ENCODE results near the gene UBA52. TPM values are rescaled to one million over a fixed set of nuclear protein-coding genes. Genes with fewer than 3 reads are reported as not detected.

Gene UBA52
- total and polyA plus RNA-seq, 2 donors (not counting 1 experiment from before 2014, with no cell fraction given) = 1,837 to 5,694 TPM

GRCh38 chr19:18542941-18543813 is 28.5 kb upstream of the UBA52 start, which contains the start of gene FKBP8:
Gene FKBP8, minus strand, starts transcription at chr19:18543573. Its CDS starts 1,603 bp downstream, at chr19:18541970.
- H3K4me1 Mint-ChIP-seq = peaks cover 20% of the 10 kb centered on the region
- H3K27me3 Mint-ChIP-seq = no peaks in the 10 kb centered on the region
- CTCF ChIA-PET = interaction anchor here (0.5 to 2.0 kb wide), 2 partner anchors 14 to 44 kb away, joined by 3 to 11 read pairs; partner anchors contain the start of gene KXD1
- peaks cover 14 to 20% of the 10 kb centered on the region in 2 donors for H3K4me1 ChIP-seq (ENCODE audit: control insufficient read depth in 2 of 2, insufficient read depth in 2 of 2, low read length in 2 of 2)
- H3K4me2 ChIP-seq (replicated peaks; ENCODE audit: low read depth, low read length, poor library complexity, severe bottlenecking) = peak within 1 kb of the TSS; percentile 91
- H3K27me3 ChIP-seq (replicated peaks in 1 of 4; ENCODE audit: control extremely low read depth in 1 of 4, control insufficient read depth in 3 of 4, insufficient read depth in 4 of 4, low read length in 3 of 4) = no peaks in the 10 kb centered on the region
- H3K9ac ChIP-seq (ENCODE audit: low read length) = peak within 1 kb of the TSS; percentile 69
- TF ChIP-seq CTCF (IDR thresholded peaks at IDR 0.05) = no peak
- TF ChIP-seq EZH2 (IDR thresholded peaks at IDR 0.05; ENCODE audit: borderline replicate concordance, insufficient read depth, low read depth, low read length, poor library complexity, severe bottlenecking) = no peak
- peak within 1 kb of the TSS; percentile 96 for H3K4me3 Mint-ChIP-seq
- peak within 1 kb of the TSS; percentile 83 for H2AFZ ChIP-seq (ENCODE audit: insufficient read depth, low read depth, low read length, poor library complexity, severe bottlenecking)
- peak within 1 kb of the TSS; percentile 96 for H3K27ac Mint-ChIP-seq
- peak within 1 kb of the TSS; percentile 51 to 76 (median 68) for H3K4me3 ChIP-seq (ENCODE audit: control extremely low read depth in 1 of 5, extremely low read depth in 1 of 5, insufficient read depth in 1 of 5, low read depth in 2 of 5, low read length in 4 of 5)
- DNase-seq (peak; percentile 92), ATAC-seq (ENCODE audit: low read depth) (peak; percentile 98)
- H3K9me3 Mint-ChIP-seq (ENCODE audit: insufficient read depth) = no peaks in the 10 kb centered on the region
- peaks cover 20% of the 10 kb centered on the region for H3K79me2 ChIP-seq (ENCODE audit: control insufficient read depth, insufficient read depth, low read length)
- intact Hi-C loops (cut with micrococcal nuclease) = loop anchor here (1.0 to 5.0 kb wide), 2 partner anchors 21 to 44 kb away; partner anchors contain the start of genes ELL and REX1BD
- no peaks in the 10 kb centered on the region for H3K9me3 ChIP-seq (ENCODE audit: control extremely low read depth in 1 of 3, control insufficient read depth in 2 of 3, insufficient read depth in 1 of 3, low read length in 2 of 3)
- H3K27ac ChIP-seq (ENCODE audit: low read length in 2 of 2) = peak within 1 kb of the TSS; percentile 54 to 64
- POLR2A ChIA-PET = interaction anchor here (0.6 to 3.4 kb wide), 8 partner anchors 14 to 1016 kb away, joined by 3 to 32 read pairs (median 7); partner anchors contain the start of genes ELL, KXD1, REX1BD and UBA52
- peaks cover 0 to 21% of the 10 kb centered on the region in 2 experiments for H3K36me3 ChIP-seq (replicated peaks in 1 of 2; ENCODE audit: control extremely low read depth in 1 of 2, control insufficient read depth in 1 of 2, extremely low read depth in 1 of 2, insufficient read depth in 2 of 2, low read length in 1 of 2)
- WGBS (ENCODE audit: insufficient coverage) = under 1% methylated on average over 63 of the region's 86 CpGs
- H4K20me1 ChIP-seq (ENCODE audit: control insufficient read depth, insufficient read depth, low read length, poor library complexity, severe bottlenecking) = no peaks in the 10 kb centered on the region

Measured in B cell (primary cell).